Measurements from ENCODE around the gene ERN1.
"Not testable (repeated sequence)": the region's sequence is repeated elsewhere in the genome, so short reads cannot be mapped to it uniquely, and the experiment has no call there.

- TF ChIP-seq, protein P1, sequence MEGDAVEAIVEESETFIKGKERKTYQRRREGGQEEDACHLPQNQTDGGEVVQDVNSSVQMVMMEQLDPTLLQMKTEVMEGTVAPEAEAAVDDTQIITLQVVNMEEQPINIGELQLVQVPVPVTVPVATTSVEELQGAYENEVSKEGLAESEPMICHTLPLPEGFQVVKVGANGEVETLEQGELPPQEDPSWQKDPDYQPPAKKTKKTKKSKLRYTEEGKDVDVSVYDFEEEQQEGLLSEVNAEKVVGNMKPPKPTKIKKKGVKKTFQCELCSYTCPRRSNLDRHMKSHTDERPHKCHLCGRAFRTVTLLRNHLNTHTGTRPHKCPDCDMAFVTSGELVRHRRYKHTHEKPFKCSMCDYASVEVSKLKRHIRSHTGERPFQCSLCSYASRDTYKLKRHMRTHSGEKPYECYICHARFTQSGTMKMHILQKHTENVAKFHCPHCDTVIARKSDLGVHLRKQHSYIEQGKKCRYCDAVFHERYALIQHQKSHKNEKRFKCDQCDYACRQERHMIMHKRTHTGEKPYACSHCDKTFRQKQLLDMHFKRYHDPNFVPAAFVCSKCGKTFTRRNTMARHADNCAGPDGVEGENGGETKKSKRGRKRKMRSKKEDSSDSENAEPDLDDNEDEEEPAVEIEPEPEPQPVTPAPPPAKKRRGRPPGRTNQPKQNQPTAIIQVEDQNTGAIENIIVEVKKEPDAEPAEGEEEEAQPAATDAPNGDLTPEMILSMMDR (IDR thresholded peaks at IDR 0.05; ENCODE audit: poor library complexity, severe bottlenecking): not testable (repeated sequence)
- TF ChIP-seq EZH2 (IDR thresholded peaks at IDR 0.05; ENCODE audit: borderline replicate concordance, insufficient read depth, low read length, poor library complexity, severe bottlenecking); RAD21 (conservative IDR thresholded peaks at IDR 0.05); REST (IDR thresholded peaks at IDR 0.05; ENCODE audit: borderline replicate concordance): not testable (repeated sequence)
These were observed 110.4 kb downstream of the ERN1 start for GRCh38 chr17:64019551-64019961.

Data from neural cell (in vitro differentiated cells).